Measurements from ENCODE around the gene SS18L1.

Gene SS18L1

GRCh38 chr20:62198931-62199330 lies 55.4 kb downstream of the SS18L1 start:
- CTCF ChIA-PET, result no interaction called here
- DNase-seq (ENCODE audit: extremely low spot score), result no peak
- POLR2A ChIA-PET, result no interaction called here
- TF ChIP-seq FOXK2 (IDR thresholded peaks at IDR 0.05) (no peak), CTBP1 (IDR thresholded peaks at IDR 0.05; ENCODE audit: borderline replicate concordance) (no peak), ELF4 (IDR thresholded peaks at IDR 0.05) (no peak), PKNOX1 (IDR thresholded peaks at IDR 0.05) (no peak), BHLHE40 (IDR thresholded peaks at IDR 0.05; ENCODE audit: borderline replicate concordance) (no peak), SP1 (IDR thresholded peaks at IDR 0.05) (no peak)

DNA sequence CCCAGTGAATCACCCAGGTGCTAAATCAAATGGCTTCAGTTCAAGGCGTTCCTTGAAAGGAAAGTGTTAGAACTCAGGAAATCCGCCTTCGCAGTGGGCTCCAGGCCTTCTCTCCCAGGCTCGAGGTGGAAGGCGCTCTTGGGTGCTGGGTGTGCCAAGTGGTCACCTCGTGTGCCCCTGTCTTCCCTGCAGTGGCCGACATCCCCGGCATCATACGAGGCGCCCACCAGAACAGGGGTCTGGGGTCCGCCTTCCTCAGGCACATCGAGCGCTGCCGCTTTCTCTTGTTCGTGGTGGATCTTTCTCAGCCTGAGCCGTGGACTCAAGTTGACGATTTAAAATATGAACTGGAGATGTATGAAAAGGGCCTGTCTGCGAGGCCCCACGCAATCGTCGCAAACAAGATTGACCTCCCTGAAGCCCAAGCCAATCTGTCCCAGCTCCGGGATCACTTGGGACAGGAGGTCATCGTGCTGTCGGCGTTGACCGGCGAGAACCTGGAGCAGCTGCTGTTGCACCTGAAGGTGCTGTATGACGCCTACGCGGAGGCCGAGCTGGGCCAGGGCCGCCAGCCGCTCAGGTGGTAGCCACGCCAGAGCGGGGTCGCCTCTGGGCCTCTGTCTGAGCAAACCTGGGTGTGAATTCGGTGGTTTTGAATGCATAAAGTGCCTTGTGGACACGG lies 57.1 kb downstream of the SS18L1 start:
- no peak for TF ChIP-seq ELF4 (IDR thresholded peaks at IDR 0.05)
- no peak for TF ChIP-seq PKNOX1 (IDR thresholded peaks at IDR 0.05)
- no peak for TF ChIP-seq NFRKB (IDR thresholded peaks at IDR 0.05)
- no peak for TF ChIP-seq BHLHE40 (IDR thresholded peaks at IDR 0.05; ENCODE audit: borderline replicate concordance)
- no peak for TF ChIP-seq SUZ12 (IDR thresholded peaks at IDR 0.05)
- TF ChIP-seq FOXK2 (IDR thresholded peaks at IDR 0.05), result no peak
- no peak for TF ChIP-seq CTBP1 (IDR thresholded peaks at IDR 0.05; ENCODE audit: borderline replicate concordance)
- TF ChIP-seq ZNF384 (IDR thresholded peaks at IDR 0.05), result no peak
- TF ChIP-seq L3MBTL2 (conservative IDR thresholded peaks at IDR 0.05), result no peak
- no peak for TF ChIP-seq LEF1 (IDR thresholded peaks at IDR 0.05; ENCODE audit: borderline replicate concordance)
- no peak for TF ChIP-seq HDGF (IDR thresholded peaks at IDR 0.05; ENCODE audit: borderline replicate concordance)
- TF ChIP-seq ARNT (IDR thresholded peaks at IDR 0.05), result no peak
- no peak for TF ChIP-seq SP1 (IDR thresholded peaks at IDR 0.05)
- TF ChIP-seq FOXA1 (IDR thresholded peaks at IDR 0.05), result no peak
- TF ChIP-seq TARDBP (IDR thresholded peaks at IDR 0.05), result no peak
- TF ChIP-seq FOXM1 (IDR thresholded peaks at IDR 0.05; ENCODE audit: borderline replicate concordance), result no peak
- no peak for DNase-seq (ENCODE audit: extremely low spot score)
- ChIA-PET POLR2A (no interaction called here), CTCF (no interaction called here)

DNA sequence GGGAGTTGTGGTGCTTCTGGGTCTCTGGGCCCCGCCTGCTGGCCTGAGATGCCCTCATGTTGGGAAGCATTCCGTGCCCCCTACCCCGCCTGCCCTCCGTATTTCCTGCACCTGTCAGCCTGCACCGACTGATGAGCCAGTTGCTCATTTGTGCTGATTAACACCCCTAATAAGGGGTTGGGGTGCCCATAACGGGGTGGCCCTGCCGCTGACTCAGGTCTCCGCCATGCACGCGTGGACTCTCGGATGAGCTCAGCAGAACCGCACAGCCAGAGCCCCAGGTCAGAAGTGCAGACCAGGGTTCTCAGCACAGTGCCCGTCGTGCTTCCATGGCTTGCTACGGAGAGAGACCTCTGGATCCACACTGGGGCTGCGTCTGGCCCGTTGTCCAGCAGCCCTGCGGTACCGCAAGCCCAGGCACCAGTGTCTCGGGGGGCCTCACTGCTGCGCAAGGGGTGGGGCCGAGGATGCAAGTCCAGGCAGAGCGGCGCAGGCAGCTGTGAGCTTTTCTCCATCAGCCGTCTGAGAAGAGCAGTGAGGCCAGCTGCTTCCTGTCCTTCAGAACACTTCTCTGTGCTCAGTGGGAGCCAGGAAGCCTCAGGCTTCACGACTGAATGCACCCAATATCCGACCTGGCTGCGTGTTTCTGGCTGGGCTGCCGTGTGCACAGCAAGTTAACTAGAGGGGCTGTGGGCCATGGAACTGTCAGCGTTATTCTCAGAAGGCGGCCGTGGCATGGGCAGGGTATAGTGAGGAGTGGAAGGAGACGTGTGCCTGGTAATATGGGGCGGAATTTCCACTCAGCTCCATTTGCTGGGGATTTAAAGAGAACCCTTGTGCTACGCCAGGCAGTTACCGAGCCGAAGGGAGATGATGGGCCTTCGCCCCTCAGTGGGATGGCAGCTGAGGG lies 57.9 kb downstream of the SS18L1 start:
- POLR2A ChIA-PET, result no interaction called here

DNA sequence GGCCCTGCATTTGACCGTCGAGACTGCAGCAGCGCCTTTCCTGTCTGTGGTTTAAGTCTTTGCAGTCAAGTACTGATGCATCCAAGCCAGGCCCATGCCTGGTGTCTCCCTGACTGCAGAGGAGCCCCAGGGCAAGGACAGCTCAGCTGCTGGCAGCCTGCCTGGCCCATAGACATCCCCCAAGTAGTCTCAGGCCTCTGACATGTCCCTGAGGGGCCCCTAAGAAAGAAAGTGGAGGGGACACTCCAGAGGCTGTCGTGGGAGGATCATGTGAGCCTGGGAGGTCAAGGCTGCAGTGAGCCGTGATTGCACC lies 58.5 kb downstream of the SS18L1 start:
- ChIA-PET POLR2A (no interaction called here), CTCF (no interaction called here)
- no peak for TF ChIP-seq TARDBP (IDR thresholded peaks at IDR 0.05)
- no peak for TF ChIP-seq BHLHE40 (IDR thresholded peaks at IDR 0.05; ENCODE audit: borderline replicate concordance)
- DNase-seq (ENCODE audit: extremely low spot score), result no peak

More for the DNA sequence above, 57.9 kb downstream of the SS18L1 start:
- no peak for DNase-seq (ENCODE audit: extremely low spot score)
- TF ChIP-seq FOXK2 (IDR thresholded peaks at IDR 0.05) (no peak), BHLHE40 (IDR thresholded peaks at IDR 0.05; ENCODE audit: borderline replicate concordance) (no peak), FOXM1 (IDR thresholded peaks at IDR 0.05; ENCODE audit: borderline replicate concordance) (no peak), TARDBP (IDR thresholded peaks at IDR 0.05) (no peak), SP1 (IDR thresholded peaks at IDR 0.05) (no peak), LEF1 (IDR thresholded peaks at IDR 0.05; ENCODE audit: borderline replicate concordance) (no peak), ELF4 (IDR thresholded peaks at IDR 0.05) (no peak), SUZ12 (IDR thresholded peaks at IDR 0.05) (no peak), FOXA1 (IDR thresholded peaks at IDR 0.05) (no peak)
- CTCF ChIA-PET, result no interaction called here

DNA sequence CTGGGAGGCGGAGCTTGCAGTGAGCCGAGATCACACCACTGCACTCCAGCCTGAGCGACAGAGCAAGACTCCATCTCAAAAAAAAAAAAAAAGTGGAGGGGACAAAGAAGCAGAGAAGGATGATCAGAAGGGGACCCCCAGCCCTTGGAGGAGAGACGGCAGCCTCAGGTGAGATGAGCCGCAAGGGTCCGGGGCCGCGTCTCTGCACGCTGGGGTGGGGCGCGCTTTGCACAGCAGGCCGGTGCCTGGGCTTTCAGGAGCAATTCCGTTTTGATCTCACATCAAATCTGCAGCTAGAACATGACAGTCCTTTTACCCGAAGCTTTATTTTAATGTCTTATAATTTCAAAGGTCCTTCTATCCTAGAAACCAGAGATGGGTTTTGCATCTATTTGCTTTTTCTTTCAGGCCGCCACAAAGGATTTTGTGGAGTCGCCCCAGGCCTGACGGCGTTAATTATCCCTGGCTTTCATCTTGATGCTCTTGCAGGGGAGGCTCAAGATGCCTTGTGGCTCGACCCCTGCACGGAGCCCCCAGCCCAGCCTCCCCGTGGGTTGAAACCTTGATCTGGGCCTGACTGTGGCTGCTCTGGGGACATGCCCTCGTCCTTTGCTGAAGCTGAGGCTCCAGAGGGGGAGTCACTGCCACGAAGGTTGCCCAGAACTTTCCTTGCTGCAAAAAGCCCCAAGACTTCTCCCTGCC lies 59.3 kb downstream of the SS18L1 start:
- no peak for DNase-seq (ENCODE audit: extremely low spot score)
- POLR2A ChIA-PET, result no interaction called here
- no peak for TF ChIP-seq NFRKB (IDR thresholded peaks at IDR 0.05)
- TF ChIP-seq L3MBTL2 (conservative IDR thresholded peaks at IDR 0.05), result no peak
- TF ChIP-seq CTBP1 (IDR thresholded peaks at IDR 0.05; ENCODE audit: borderline replicate concordance), result no peak
- TF ChIP-seq FOXM1 (IDR thresholded peaks at IDR 0.05; ENCODE audit: borderline replicate concordance), result no peak
- no peak for TF ChIP-seq HDGF (IDR thresholded peaks at IDR 0.05; ENCODE audit: borderline replicate concordance)
- TF ChIP-seq LEF1 (IDR thresholded peaks at IDR 0.05; ENCODE audit: borderline replicate concordance), result no peak
- no peak for TF ChIP-seq SP1 (IDR thresholded peaks at IDR 0.05)
- TF ChIP-seq TARDBP (IDR thresholded peaks at IDR 0.05), result no peak
- no peak for TF ChIP-seq ARNT (IDR thresholded peaks at IDR 0.05)
- no peak for TF ChIP-seq SUZ12 (IDR thresholded peaks at IDR 0.05)
- TF ChIP-seq FOXK2 (IDR thresholded peaks at IDR 0.05), result no peak
- TF ChIP-seq FOXA1 (IDR thresholded peaks at IDR 0.05), result no peak
- no peak for TF ChIP-seq ZNF384 (IDR thresholded peaks at IDR 0.05)
- CTCF ChIA-PET, result no interaction called here

DNA sequence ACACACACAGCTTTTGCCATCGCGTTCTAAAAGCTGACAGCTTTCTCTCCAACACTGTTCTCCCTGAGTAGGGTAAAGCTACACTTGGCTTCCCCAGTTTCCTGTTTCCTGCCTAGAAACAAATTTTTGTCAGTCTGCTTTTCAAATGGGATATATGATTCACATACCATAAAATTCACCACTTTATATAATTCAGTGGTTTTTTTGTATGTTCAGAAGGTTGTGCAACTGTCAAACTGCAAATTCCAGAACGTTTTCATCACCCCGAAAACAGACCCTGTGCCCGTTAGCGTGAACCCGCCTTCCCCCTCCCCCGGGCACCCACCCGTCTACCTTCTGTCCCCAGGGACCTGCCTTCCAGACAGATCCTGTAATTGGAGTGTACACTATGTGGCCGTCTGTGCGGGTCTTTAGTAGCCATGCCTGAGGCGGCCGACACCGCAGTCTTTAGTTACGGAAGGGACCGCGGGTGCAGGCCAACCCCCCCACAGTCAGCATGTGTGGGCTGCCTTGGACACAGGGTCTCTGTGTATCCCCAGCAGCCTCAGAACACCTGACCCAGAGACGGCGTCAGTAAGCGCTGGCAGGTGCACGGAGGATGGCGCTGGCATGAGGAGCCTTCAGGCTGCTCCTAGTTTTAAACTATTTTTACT lies 59.9 kb downstream of the SS18L1 start:
- no peak for TF ChIP-seq ZNF384 (IDR thresholded peaks at IDR 0.05)
- no peak for TF ChIP-seq SUZ12 (IDR thresholded peaks at IDR 0.05)
- TF ChIP-seq FOXM1 (IDR thresholded peaks at IDR 0.05; ENCODE audit: borderline replicate concordance), result no peak
- TF ChIP-seq LEF1 (IDR thresholded peaks at IDR 0.05; ENCODE audit: borderline replicate concordance), result no peak
- TF ChIP-seq FOXA1 (IDR thresholded peaks at IDR 0.05), result no peak
- TF ChIP-seq TARDBP (IDR thresholded peaks at IDR 0.05), result no peak
- no peak for TF ChIP-seq HDGF (IDR thresholded peaks at IDR 0.05; ENCODE audit: borderline replicate concordance)
- TF ChIP-seq BHLHE40 (IDR thresholded peaks at IDR 0.05; ENCODE audit: borderline replicate concordance), result no peak
- TF ChIP-seq FOXK2 (IDR thresholded peaks at IDR 0.05), result no peak
- TF ChIP-seq L3MBTL2 (conservative IDR thresholded peaks at IDR 0.05), result no peak
- TF ChIP-seq ELF4 (IDR thresholded peaks at IDR 0.05), result no peak
- no peak for TF ChIP-seq ARNT (IDR thresholded peaks at IDR 0.05)
- TF ChIP-seq NFRKB (IDR thresholded peaks at IDR 0.05), result no peak
- no peak for TF ChIP-seq SP1 (IDR thresholded peaks at IDR 0.05)
- no peak for TF ChIP-seq CTBP1 (IDR thresholded peaks at IDR 0.05; ENCODE audit: borderline replicate concordance)
- no peak for TF ChIP-seq PKNOX1 (IDR thresholded peaks at IDR 0.05)
- no peak for DNase-seq (ENCODE audit: extremely low spot score)
- ChIA-PET POLR2A (no interaction called here), CTCF (no interaction called here)
